Mesenchymal stem cell (in vitro differentiated cells and primary cell): ENCODE measurements around the gene ATOX1.
"Not testable (repeated sequence)": the region's sequence is repeated elsewhere in the genome, so short reads cannot be mapped to it uniquely, and the experiment has no call there.

Source experiments
- DNase-seq: peaks from one replicate; pipeline ENCODE4 v3.0.0-alpha.2; 2013
- H2AFZ ChIP-seq: one replicate; pipeline ENCODE4 v1.6.1; 2013; ENCODE audit warnings: low read depth, mild to moderate bottlenecking, control low read depth, inconsistent platforms, low read length, moderate library complexity
- H2AK5ac ChIP-seq: 2 replicates; pipeline ENCODE4 v1.6.1; 2013; ENCODE audit warnings: low read length, moderate library complexity, mild to moderate bottlenecking, inconsistent platforms; ENCODE audit not compliant: severe bottlenecking
- H2BK120ac ChIP-seq: one replicate; pipeline ENCODE4 v1.6.1; 2013; ENCODE audit warnings: low read depth, mild to moderate bottlenecking, inconsistent platforms, low read length, moderate library complexity
- H2BK12ac ChIP-seq, 2 experiments: one replicate each; pipeline ENCODE4 v1.6.1; 2013; ENCODE audit warnings: inconsistent platforms in 2 of 2, low read length in 2 of 2, mild to moderate bottlenecking in 2 of 2, moderate library complexity in 2 of 2, control low read depth in 1 of 2
- H2BK15ac ChIP-seq: one replicate; pipeline ENCODE4 v1.6.1; 2013; ENCODE audit warnings: mild to moderate bottlenecking, low read depth, inconsistent platforms; ENCODE audit not compliant: poor library complexity, severe bottlenecking
- H2BK5ac ChIP-seq: 2 replicates; pipeline ENCODE4 v1.6.1; 2013; ENCODE audit warnings: low read depth, mild to moderate bottlenecking, low read length, control low read depth, inconsistent platforms; ENCODE audit not compliant: poor library complexity, severe bottlenecking
- H3K14ac ChIP-seq, 2 experiments: one replicate each; pipeline ENCODE4 v1.6.1; 2013; ENCODE audit warnings: inconsistent platforms in 2 of 2, low read length in 2 of 2, control low read depth in 1 of 2, mild to moderate bottlenecking in 1 of 2, moderate library complexity in 1 of 2
- H3K18ac ChIP-seq, 2 experiments: one replicate each; pipeline ENCODE4 v1.6.1; 2013; ENCODE audit warnings: inconsistent platforms in 2 of 2, low read length in 2 of 2, control low read depth in 1 of 2, low read depth in 1 of 2, mild to moderate bottlenecking in 1 of 2
- H3K23ac ChIP-seq, 2 experiments: one replicate each; pipeline ENCODE4 v1.6.1; 2013; ENCODE audit warnings: inconsistent platforms in 2 of 2, low read length in 2 of 2, mild to moderate bottlenecking in 2 of 2, moderate library complexity in 2 of 2, control low read depth in 1 of 2
- H3K27ac ChIP-seq: 2 replicates; pipeline ENCODE4 v1.5.1; 2013; ENCODE audit warnings: mild to moderate bottlenecking, moderate library complexity, low read length, control low read depth, inconsistent platforms; ENCODE audit not compliant: poor library complexity, severe bottlenecking
- H3K27me3 ChIP-seq, 2 experiments: 2 replicates each; pipeline versions ENCODE4 v1.6.1 to v1.7.0; 2013; ENCODE audit warnings: low read length in 2 of 2, mild to moderate bottlenecking in 2 of 2, moderate library complexity in 2 of 2, control low read depth in 1 of 2, inconsistent platforms in 1 of 2; ENCODE audit not compliant: control insufficient read depth in 1 of 2, insufficient read depth in 1 of 2
- H3K36me3 ChIP-seq, 2 experiments: 2 replicates each; pipeline versions ENCODE4 v1.6.1 to v1.7.0; 2013; ENCODE audit warnings: low read length in 2 of 2, control low read depth in 1 of 2, inconsistent platforms in 1 of 2, low read depth in 1 of 2, mild to moderate bottlenecking in 1 of 2; ENCODE audit not compliant: insufficient read depth in 2 of 2, control insufficient read depth in 1 of 2
- H3K4ac ChIP-seq, 2 experiments: one replicate each; pipeline ENCODE4 v1.6.1; 2013; ENCODE audit warnings: inconsistent platforms in 2 of 2, low read length in 2 of 2, mild to moderate bottlenecking in 2 of 2, moderate library complexity in 2 of 2, control low read depth in 1 of 2, low read depth in 1 of 2
- H3K4me1 ChIP-seq: 2 replicates; pipeline ENCODE4 v1.6.1; 2013; ENCODE audit warnings: low read depth, low read length, control low read depth; ENCODE audit not compliant: control insufficient read depth, insufficient read depth
- H3K4me2 ChIP-seq: 2 replicates; pipeline ENCODE4 v1.6.1; 2013; ENCODE audit warnings: low read length, mild to moderate bottlenecking, inconsistent platforms; ENCODE audit not compliant: poor library complexity, severe bottlenecking
- H3K4me3 ChIP-seq, 2 experiments: 2 replicates each; pipeline versions ENCODE4 v1.5.1 to v1.7.0; 2013; ENCODE audit warnings: low read length in 2 of 2, mild to moderate bottlenecking in 2 of 2, control low read depth in 1 of 2, low read depth in 1 of 2; ENCODE audit not compliant: insufficient read depth in 1 of 2
- H3K79me1 ChIP-seq: replicated peaks from 2 replicates; pipeline ENCODE4 v1.6.1; 2013; ENCODE audit warnings: mild to moderate bottlenecking, control low read depth, low read length, inconsistent platforms; ENCODE audit not compliant: poor library complexity, severe bottlenecking
- H3K9ac ChIP-seq: 2 replicates; pipeline ENCODE4 v1.7.0; 2013; ENCODE audit warnings: mild to moderate bottlenecking, low read length, moderate library complexity
- H3K9me3 ChIP-seq: 2 replicates; pipeline ENCODE4 v1.7.0; 2013; ENCODE audit warnings: mild to moderate bottlenecking, low read length; ENCODE audit not compliant: control insufficient read depth
- H4K8ac ChIP-seq: one replicate; pipeline ENCODE4 v1.6.1; 2013; ENCODE audit warnings: inconsistent platforms, mild to moderate bottlenecking, low read length, moderate library complexity
- H4K91ac ChIP-seq: one replicate; pipeline ENCODE4 v1.6.1; 2013; ENCODE audit warnings: mild to moderate bottlenecking, low read length, inconsistent platforms
- whole genome bisulfite sequencing: methylation state at CpG from one replicate; pipeline ENCODE4 v1.1.7; 2013; ENCODE audit warnings: mixed read lengths; 5-methylcytosine and 5-hydroxymethylcytosine counted together

The ATOX1 gene

DNA sequence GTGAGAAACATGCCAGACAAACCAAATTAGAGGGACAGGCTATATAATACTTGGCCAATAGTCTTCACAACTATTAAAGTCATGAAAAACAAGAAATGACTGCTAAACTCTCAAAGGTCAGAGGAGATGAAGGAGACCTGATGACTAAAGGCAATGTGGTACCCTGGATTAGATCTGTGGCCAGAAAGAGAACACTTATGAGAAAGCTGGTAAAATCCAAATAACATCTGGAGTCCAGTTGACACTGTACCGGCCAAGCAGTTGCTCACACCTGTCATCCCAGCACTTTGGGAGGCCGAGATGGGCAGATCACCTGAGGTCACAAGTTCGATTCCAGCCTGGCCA, 24.4 kb downstream of the ATOX1 start:
- Histone ChIP-seq H3K18ac (no peak overlapping the region), H3K27ac (no peak overlapping the region), H3K4ac (no peak overlapping the region), H3K9ac (no peak overlapping the region), H2BK120ac (no peak overlapping the region), H2AK5ac (no peak overlapping the region), H3K4me1 (peaks cover 4% of the 10 kb centered on the region), H4K91ac (no peak overlapping the region), H3K4me2 (no peak overlapping the region), H3K23ac (no peak overlapping the region), H3K79me1 (no peaks in the 10 kb centered on the region), H3K36me3 (no peaks in the 10 kb centered on the region), H3K14ac (no peak overlapping the region), H3K27me3 (no peaks in the 10 kb centered on the region), H3K9me3 (no peaks in the 10 kb centered on the region), H2BK12ac (no peak overlapping the region), H3K4me3 (no peak overlapping the region), H2AFZ (no peak overlapping the region), H2BK15ac (no peak overlapping the region), H4K8ac (no peak overlapping the region), H2BK5ac (no peak overlapping the region)
- 94% methylated on average over 3 of the region's 3 CpGs for WGBS
- DNase-seq, result no peak

DNA sequence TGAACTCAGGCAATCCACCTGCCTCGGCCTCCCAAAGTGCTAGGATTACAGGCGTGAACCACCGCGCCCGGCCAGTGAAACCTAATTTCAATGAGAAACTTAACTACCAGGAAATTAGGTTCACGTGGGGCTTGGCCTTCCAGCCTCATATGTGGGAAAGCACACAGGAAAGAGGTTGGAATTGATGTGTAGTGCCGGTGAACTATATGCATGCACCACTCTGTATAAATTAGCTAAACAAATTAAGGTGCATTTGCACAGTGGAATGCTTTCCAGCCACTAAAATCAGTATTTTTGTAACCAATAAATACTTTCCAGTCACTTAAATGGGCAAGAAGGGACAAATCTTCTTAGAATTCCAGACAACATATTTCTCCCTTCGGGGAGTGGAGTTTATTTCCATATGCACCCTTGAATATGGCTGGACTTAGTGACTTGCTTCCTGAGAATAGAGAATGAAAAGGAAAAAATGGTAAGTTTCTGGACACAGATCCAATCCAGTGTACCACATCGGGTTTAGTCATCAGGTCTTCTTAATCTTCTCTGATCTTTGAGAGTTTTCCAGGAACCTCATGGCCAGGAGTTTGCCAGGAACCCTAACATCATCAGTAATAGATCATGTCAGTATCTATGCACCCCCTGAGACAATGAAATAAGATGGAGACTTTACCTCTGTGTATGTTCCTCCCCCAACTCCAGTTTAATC, 24.9 kb downstream of the ATOX1 start:
- Histone ChIP-seq H2AK5ac (no peak overlapping the region), H2AFZ (no peak overlapping the region), H2BK120ac (no peak overlapping the region), H3K14ac (no peak overlapping the region), H2BK5ac (no peak overlapping the region), H3K4me1 (peaks cover 4% of the 10 kb centered on the region), H3K4me3 (no peak overlapping the region), H3K4ac (no peak overlapping the region), H3K18ac (no peak overlapping the region), H3K4me2 (no peak overlapping the region), H3K9me3 (no peaks in the 10 kb centered on the region), H4K91ac (no peak overlapping the region), H3K27me3 (no peaks in the 10 kb centered on the region), H3K23ac (no peak overlapping the region), H3K36me3 (no peaks in the 10 kb centered on the region), H2BK12ac (no peak overlapping the region), H3K27ac (no peak overlapping the region), H3K9ac (no peak overlapping the region), H2BK15ac (no peak overlapping the region), H4K8ac (no peak overlapping the region), H3K79me1 (no peaks in the 10 kb centered on the region)
- no peak for DNase-seq
- 98% methylated on average over 8 of the region's 9 CpGs for WGBS

DNA sequence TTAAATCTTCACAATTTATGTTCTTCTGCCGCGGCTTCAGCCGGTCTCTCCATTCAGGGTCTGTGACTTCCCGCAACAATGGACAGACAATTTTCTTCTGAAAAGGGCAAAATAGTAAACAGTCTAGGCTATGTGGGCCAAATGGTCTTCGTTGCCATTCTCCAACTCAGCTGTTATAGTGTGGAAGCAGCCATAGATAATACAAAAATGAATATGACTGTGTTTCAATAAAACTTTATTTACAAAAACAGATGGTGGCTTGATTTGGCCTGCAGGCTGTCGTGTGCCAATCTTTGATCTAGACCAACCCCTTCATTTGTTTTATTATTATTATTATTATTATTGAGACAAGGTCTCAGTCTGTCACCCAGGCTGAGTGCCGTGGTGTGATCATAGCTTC, 28.1 kb downstream of the ATOX1 start:
- Histone ChIP-seq H4K91ac (no peak overlapping the region), H3K4me1 (no peaks in the 10 kb centered on the region), H2BK5ac (no peak overlapping the region), H3K23ac (no peak overlapping the region), H2AFZ (no peak overlapping the region), H3K4me2 (no peak overlapping the region), H3K27ac (no peak overlapping the region), H2AK5ac (no peak overlapping the region), H3K9me3 (no peaks in the 10 kb centered on the region), H2BK12ac (no peak overlapping the region), H3K14ac (no peak overlapping the region), H3K4me3 (no peak overlapping the region), H3K79me1 (no peaks in the 10 kb centered on the region), H4K8ac (no peak overlapping the region), H3K9ac (no peak overlapping the region), H3K18ac (no peak overlapping the region), H2BK120ac (no peak overlapping the region), H3K4ac (no peak overlapping the region), H3K27me3 (no peaks in the 10 kb centered on the region), H3K36me3 (no peaks in the 10 kb centered on the region), H2BK15ac (no peak overlapping the region)
- WGBS, result 97% methylated on average over 5 of the region's 7 CpGs
- no peak for DNase-seq

DNA sequence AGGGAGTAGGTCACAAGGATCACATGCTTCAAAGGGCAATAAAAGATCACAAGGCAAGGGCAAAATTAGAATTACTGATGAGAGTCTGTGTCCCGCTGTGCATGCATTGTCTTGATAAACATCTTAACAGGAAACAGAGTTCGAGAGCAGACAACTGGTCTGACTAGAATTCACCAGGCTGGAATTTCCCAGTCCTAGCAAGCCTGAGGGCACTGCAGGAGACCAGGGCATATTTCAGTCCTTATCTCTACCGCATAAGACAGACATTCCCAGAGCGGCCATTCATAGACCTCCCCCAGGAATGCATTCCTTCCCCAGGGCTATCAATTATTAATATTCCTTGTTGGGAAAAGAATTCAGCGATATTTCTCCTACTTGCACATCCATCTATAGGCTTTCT, 28.8 kb downstream of the ATOX1 start:
- H3K4me2 ChIP-seq, H3K4me1 ChIP-seq, H3K36me3 ChIP-seq, H3K9ac ChIP-seq, H2BK12ac ChIP-seq, H2AK5ac ChIP-seq, H3K4me3 ChIP-seq, H4K8ac ChIP-seq, H3K18ac ChIP-seq, H3K27me3 ChIP-seq, H3K14ac ChIP-seq, H3K9me3 ChIP-seq, H2BK15ac ChIP-seq, H4K91ac ChIP-seq, H2BK5ac ChIP-seq, H3K23ac ChIP-seq, H3K27ac ChIP-seq, H2BK120ac ChIP-seq, H3K79me1 ChIP-seq, H3K4ac ChIP-seq, H2AFZ ChIP-seq: not testable (repeated sequence)
- peak; percentile 70 for DNase-seq
- 34% methylated on average over 3 of the region's 5 CpGs for WGBS
